SK-N-SH (cell line): Measurements from ENCODE around the gene EVC.
"Not testable (repeated sequence)": the region's sequence is repeated elsewhere in the genome, so short reads cannot be mapped to it uniquely, and the experiment has no call there.

Experiments
- CHD2 ChIP-seq: fragments of 150-350 bp; IDR thresholded peaks from 2 replicates; pipeline ENCODE4 v1.6.1; 2018; ENCODE audit warnings: low read length; ENCODE audit not compliant: partially characterized antibody
- EP300 ChIP-seq, 2 experiments: IDR thresholded peaks; 2 replicates each; pipeline versions ENCODE4 v1.4.0 to v1.6.1; 2012; ENCODE audit warnings: borderline replicate concordance in 1 of 2, low read depth in 1 of 2, low read length in 1 of 2
- FOXM1 ChIP-seq: IDR thresholded peaks from 2 replicates; pipeline ENCODE4 v1.4.0; 2012; ENCODE audit warnings: low read depth, mild to moderate bottlenecking
- NFIC ChIP-seq: IDR thresholded peaks from 2 replicates; pipeline ENCODE4 v1.4.0; 2012; ENCODE audit warnings: borderline replicate concordance
- RFX5 ChIP-seq: IDR thresholded peaks from 2 replicates; pipeline ENCODE4 v1.6.1; 2012; ENCODE audit warnings: mild to moderate bottlenecking, improper control_type of control experiment, low read length
- RXRA ChIP-seq: IDR thresholded peaks from 2 replicates; pipeline ENCODE4 v1.4.0; 2012; ENCODE audit warnings: low read depth, mild to moderate bottlenecking, borderline replicate concordance
- SMC3 ChIP-seq: IDR thresholded peaks from 2 replicates; pipeline ENCODE4 v1.6.1; 2012; ENCODE audit warnings: low read depth, low read length, improper control_type of control experiment
- TAF1 ChIP-seq: IDR thresholded peaks from 2 replicates; pipeline ENCODE4 v1.6.1; 2012; ENCODE audit warnings: low read depth, mild to moderate bottlenecking, low read length, moderate library complexity, borderline replicate concordance
- TEAD4 ChIP-seq: IDR thresholded peaks from 2 replicates; pipeline ENCODE4 v1.4.0; 2012; ENCODE audit warnings: mild to moderate bottlenecking, borderline replicate concordance; ENCODE audit not compliant: insufficient read depth
- YY1 ChIP-seq: IDR thresholded peaks from 2 replicates; pipeline ENCODE4 v1.4.0; 2012; ENCODE audit warnings: low read depth, mild to moderate bottlenecking
- TF ChIP-seq, protein P1 (sequence below): fragments of 200-600 bp; sonication (generic); IDR thresholded peaks from 2 replicates; pipeline ENCODE4 v1.6.1; 2017; ENCODE audit warnings: antibody characterized with exemption, mild to moderate bottlenecking, moderate library complexity
- TF ChIP-seq, protein P2 (sequence below): IDR thresholded peaks from 2 replicates; pipeline ENCODE4 v1.4.0; 2012; ENCODE audit warnings: low read depth
- TF ChIP-seq, protein P3 (sequence below): IDR thresholded peaks from 2 replicates; pipeline ENCODE4 v1.6.1; 2012; ENCODE audit warnings: mild to moderate bottlenecking, low read depth, low read length, moderate library complexity

DNA sequence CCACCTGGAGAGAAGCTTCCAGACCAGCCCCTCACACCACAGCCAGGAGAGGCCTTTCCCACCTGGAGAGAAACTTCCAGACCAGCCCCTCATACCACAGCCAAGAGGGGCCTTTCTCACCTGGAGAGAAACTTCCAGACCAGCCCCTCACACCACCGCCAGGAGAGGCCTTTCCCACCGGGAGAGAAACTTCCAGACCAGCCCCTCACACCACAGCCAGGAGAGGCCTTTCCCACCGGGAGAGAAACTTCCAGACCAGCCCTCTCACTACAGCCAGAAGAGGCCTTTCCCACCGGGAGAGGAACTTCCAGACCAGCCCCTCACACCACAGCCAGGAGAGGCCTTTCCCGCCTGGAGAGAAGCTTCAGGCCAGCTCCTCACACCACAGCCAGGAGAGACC lies 101.1 kb downstream of the EVC start:
- TF ChIP-seq, protein P1, sequence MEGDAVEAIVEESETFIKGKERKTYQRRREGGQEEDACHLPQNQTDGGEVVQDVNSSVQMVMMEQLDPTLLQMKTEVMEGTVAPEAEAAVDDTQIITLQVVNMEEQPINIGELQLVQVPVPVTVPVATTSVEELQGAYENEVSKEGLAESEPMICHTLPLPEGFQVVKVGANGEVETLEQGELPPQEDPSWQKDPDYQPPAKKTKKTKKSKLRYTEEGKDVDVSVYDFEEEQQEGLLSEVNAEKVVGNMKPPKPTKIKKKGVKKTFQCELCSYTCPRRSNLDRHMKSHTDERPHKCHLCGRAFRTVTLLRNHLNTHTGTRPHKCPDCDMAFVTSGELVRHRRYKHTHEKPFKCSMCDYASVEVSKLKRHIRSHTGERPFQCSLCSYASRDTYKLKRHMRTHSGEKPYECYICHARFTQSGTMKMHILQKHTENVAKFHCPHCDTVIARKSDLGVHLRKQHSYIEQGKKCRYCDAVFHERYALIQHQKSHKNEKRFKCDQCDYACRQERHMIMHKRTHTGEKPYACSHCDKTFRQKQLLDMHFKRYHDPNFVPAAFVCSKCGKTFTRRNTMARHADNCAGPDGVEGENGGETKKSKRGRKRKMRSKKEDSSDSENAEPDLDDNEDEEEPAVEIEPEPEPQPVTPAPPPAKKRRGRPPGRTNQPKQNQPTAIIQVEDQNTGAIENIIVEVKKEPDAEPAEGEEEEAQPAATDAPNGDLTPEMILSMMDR: not testable (repeated sequence)
- TF ChIP-seq, protein P2, sequence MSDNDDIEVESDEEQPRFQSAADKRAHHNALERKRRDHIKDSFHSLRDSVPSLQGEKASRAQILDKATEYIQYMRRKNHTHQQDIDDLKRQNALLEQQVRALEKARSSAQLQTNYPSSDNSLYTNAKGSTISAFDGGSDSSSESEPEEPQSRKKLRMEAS: not testable (repeated sequence)
- TF ChIP-seq RFX5; SMC3; EP300 (IDR thresholded peaks at IDR 0.05; ENCODE audit: borderline replicate concordance in 1 of 2, low read depth in 1 of 2, low read length in 1 of 2); YY1; FOXM1; CHD2; TAF1; NFIC; RXRA; TEAD4: not testable (repeated sequence)
- TF ChIP-seq, protein P3, sequence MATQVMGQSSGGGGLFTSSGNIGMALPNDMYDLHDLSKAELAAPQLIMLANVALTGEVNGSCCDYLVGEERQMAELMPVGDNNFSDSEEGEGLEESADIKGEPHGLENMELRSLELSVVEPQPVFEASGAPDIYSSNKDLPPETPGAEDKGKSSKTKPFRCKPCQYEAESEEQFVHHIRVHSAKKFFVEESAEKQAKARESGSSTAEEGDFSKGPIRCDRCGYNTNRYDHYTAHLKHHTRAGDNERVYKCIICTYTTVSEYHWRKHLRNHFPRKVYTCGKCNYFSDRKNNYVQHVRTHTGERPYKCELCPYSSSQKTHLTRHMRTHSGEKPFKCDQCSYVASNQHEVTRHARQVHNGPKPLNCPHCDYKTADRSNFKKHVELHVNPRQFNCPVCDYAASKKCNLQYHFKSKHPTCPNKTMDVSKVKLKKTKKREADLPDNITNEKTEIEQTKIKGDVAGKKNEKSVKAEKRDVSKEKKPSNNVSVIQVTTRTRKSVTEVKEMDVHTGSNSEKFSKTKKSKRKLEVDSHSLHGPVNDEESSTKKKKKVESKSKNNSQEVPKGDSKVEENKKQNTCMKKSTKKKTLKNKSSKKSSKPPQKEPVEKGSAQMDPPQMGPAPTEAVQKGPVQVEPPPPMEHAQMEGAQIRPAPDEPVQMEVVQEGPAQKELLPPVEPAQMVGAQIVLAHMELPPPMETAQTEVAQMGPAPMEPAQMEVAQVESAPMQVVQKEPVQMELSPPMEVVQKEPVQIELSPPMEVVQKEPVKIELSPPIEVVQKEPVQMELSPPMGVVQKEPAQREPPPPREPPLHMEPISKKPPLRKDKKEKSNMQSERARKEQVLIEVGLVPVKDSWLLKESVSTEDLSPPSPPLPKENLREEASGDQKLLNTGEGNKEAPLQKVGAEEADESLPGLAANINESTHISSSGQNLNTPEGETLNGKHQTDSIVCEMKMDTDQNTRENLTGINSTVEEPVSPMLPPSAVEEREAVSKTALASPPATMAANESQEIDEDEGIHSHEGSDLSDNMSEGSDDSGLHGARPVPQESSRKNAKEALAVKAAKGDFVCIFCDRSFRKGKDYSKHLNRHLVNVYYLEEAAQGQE: not testable (repeated sequence)
